ENCODE measurements around the gene CPA5. TPM values are rescaled to one million over a fixed set of nuclear protein-coding genes. Genes with fewer than 3 reads are reported as not detected.

CPA5 gene
- total and polyA plus RNA-seq, 2 of the 8 experiments (the other 6 are each of a cell fraction or from before 2014, with no cell fraction given), result 0.12 TPM; not detected in 1

- no peak for TF ChIP-seq ATF2 (IDR thresholded peaks at IDR 0.05; ENCODE audit: low read length)
- TF ChIP-seq CREB1 (IDR thresholded peaks at IDR 0.05), result no peak
- no peak for TF ChIP-seq CBX5 (IDR thresholded peaks at IDR 0.05; ENCODE audit: low read depth, low read length)
- TF ChIP-seq EGR1 (IDR thresholded peaks at IDR 0.05; ENCODE audit: borderline replicate concordance, low read depth, low read length), result no peak
- no peak for TF ChIP-seq CEBPB (IDR thresholded peaks at IDR 0.05; ENCODE audit: low read depth, low read length)
- TF ChIP-seq BRCA1 (IDR thresholded peaks at IDR 0.05; ENCODE audit: low read depth, low read length), result no peak
- TF ChIP-seq ASH2L (IDR thresholded peaks at IDR 0.05; ENCODE audit: low read length), result no peak
Observed at GRCh38 chr7:130380861-130381455, 36.3 kb downstream of the CPA5 start (continued).

Measured in H1 (cell line).